SK-N-MC (cell line): ENCODE results near the gene DNAJC5.

Source experiments
- DNase-seq: peaks from one replicate; pipeline ENCODE4 v3.0.0-alpha.2; 2011; ENCODE audit warnings: low read depth, low spot score
- H3K27ac ChIP-seq: fragments of 200-600 bp; sonication (generic); 2 replicates; pipeline ENCODE4 v1.5.1; 2016; ENCODE audit warnings: mixed run types
- H3K36me3 ChIP-seq: fragments of 200-600 bp; sonication (generic); 2 replicates; pipeline ENCODE4 v1.6.1; 2017; ENCODE audit warnings: antibody characterized with exemption, low read length, mixed read lengths; ENCODE audit not compliant: insufficient read depth
- H3K4me3 ChIP-seq: fragments of 200-600 bp; sonication (generic); 2 replicates; pipeline ENCODE4 v1.5.1; 2016
- H3K9ac ChIP-seq: fragments of 200-600 bp; sonication (generic); 2 replicates; pipeline ENCODE4 v1.8.0; 2017; ENCODE audit warnings: mixed run types, mixed read lengths; ENCODE audit not compliant: insufficient read length
- H3K9me3 ChIP-seq: fragments of 200-600 bp; sonication (generic); 2 replicates; pipeline ENCODE4 v1.6.1; 2017; ENCODE audit warnings: low read depth, mild to moderate bottlenecking, antibody characterized with exemption, low read length, moderate library complexity, mixed read lengths
- EZH2 ChIP-seq: fragments of 200-600 bp; sonication (generic); IDR thresholded peaks from one replicate; pipeline ENCODE4 v1.6.1; 2017; ENCODE audit warnings: antibody characterized with exemption
- FOXP2 ChIP-seq: optimal IDR thresholded peaks from 2 replicates; pipeline ENCODE3; 2011; ENCODE audit warnings: mild to moderate bottlenecking, moderate library complexity; ENCODE audit not compliant: insufficient read depth; ENCODE audit errors: extremely low read length, control extremely low read depth
- POLR2AphosphoS5 ChIP-seq: IDR thresholded peaks from 2 replicates; pipeline ENCODE4 v1.6.1; 2012; ENCODE audit warnings: mild to moderate bottlenecking, low read depth, low read length, borderline replicate concordance

Gene DNAJC5

GRCh38 chr20:63945031-63945658 is 50.2 kb downstream of the DNAJC5 start:
- Histone ChIP-seq H3K27ac (no peak overlapping the region), H3K4me3 (no peak overlapping the region), H3K9me3 (no peaks in the 10 kb centered on the region), H3K9ac (no peak overlapping the region), H3K36me3 (peaks cover 21% of the 10 kb centered on the region; the same call in 1 of the 2 replicates)
- DNase-seq: no peak
- no peak for TF ChIP-seq FOXP2
- no peak for TF ChIP-seq POLR2AphosphoS5
- no peak for TF ChIP-seq EZH2

- Histone ChIP-seq H3K9ac (no peak overlapping the region), H3K9me3 (no peaks in the 10 kb centered on the region), H3K27ac (no peak overlapping the region), H3K4me3 (no peak overlapping the region), H3K36me3 (peaks cover 19% of the 10 kb centered on the region; the same call in 1 of the 2 replicates)
- DNase-seq: no peak
- TF ChIP-seq FOXP2 (no peak), POLR2AphosphoS5 (no peak), EZH2 (no peak)
Observed at GRCh38 chr20:63945921-63946920, 51.3 kb downstream of the DNAJC5 start.

- Histone ChIP-seq H3K4me3 (no peak overlapping the region), H3K36me3 (peaks cover 19% of the 10 kb centered on the region; the same call in 1 of the 2 replicates), H3K27ac (no peak overlapping the region), H3K9ac (no peak overlapping the region), H3K9me3 (no peaks in the 10 kb centered on the region)
- TF ChIP-seq FOXP2 (no peak), EZH2 (no peak), POLR2AphosphoS5 (no peak)
- no peak for DNase-seq
Observed at GRCh38 chr20:63946986-63947637, 52.2 kb downstream of the DNAJC5 start.

- Histone ChIP-seq H3K4me3 (no peak overlapping the region), H3K27ac (no peak overlapping the region), H3K36me3 (peaks cover 19% of the 10 kb centered on the region; the same call in 1 of the 2 replicates), H3K9me3 (no peaks in the 10 kb centered on the region), H3K9ac (no peak overlapping the region)
- no peak for TF ChIP-seq FOXP2
- no peak for TF ChIP-seq EZH2
- no peak for TF ChIP-seq POLR2AphosphoS5
- DNase-seq: no peak
Observed at GRCh38 chr20:63947638-63948456, 52.9 kb downstream of the DNAJC5 start.

GRCh38 chr20:63950701-63951397 is 55.9 kb downstream of the DNAJC5 start:
- no peak for TF ChIP-seq FOXP2
- no peak for TF ChIP-seq EZH2
- TF ChIP-seq POLR2AphosphoS5: no peak
- H3K9ac ChIP-seq: no peak overlapping the region
- no peak for DNase-seq
- H3K4me3 ChIP-seq: no peak overlapping the region
- H3K27ac ChIP-seq: no peak overlapping the region
- no peaks in the 10 kb centered on the region for H3K9me3 ChIP-seq
- no peaks in the 10 kb centered on the region for H3K36me3 ChIP-seq

GRCh38 chr20:63951398-63952209 is 56.7 kb downstream of the DNAJC5 start:
- no peak overlapping the region for H3K9ac ChIP-seq
- no peak overlapping the region for H3K4me3 ChIP-seq
- no peak overlapping the region for H3K27ac ChIP-seq

More at GRCh38 chr20:63951398-63952209, 56.7 kb downstream of the DNAJC5 start:
- no peak for TF ChIP-seq FOXP2
- no peak for TF ChIP-seq POLR2AphosphoS5
- no peak for TF ChIP-seq EZH2
- no peak for DNase-seq
- Histone ChIP-seq H3K36me3 (no peaks in the 10 kb centered on the region), H3K9me3 (no peaks in the 10 kb centered on the region)
